GM18951 (cell line): ENCODE measurements around the gene C20orf204.

ENCODE experiments used
- POLR2A ChIP-seq: IDR thresholded peaks from 4 replicates; pipeline ENCODE4 v1.6.1; 2011; ENCODE audit warnings: mild to moderate bottlenecking; ENCODE audit not compliant: insufficient read length, insufficient read depth; ENCODE audit errors: extremely low read depth
- in situ Hi-C: fragments of 300-500 bp; cut with MboI; formaldehyde crosslinking; loops from one replicate; pipeline ENCODE4 v1.12.0; 2022; ENCODE audit warnings: low sequenced_read_pairs, mixed read lengths, inconsistent platforms; ENCODE audit not compliant: unreplicated experiment

The C20orf204 gene

DNA sequence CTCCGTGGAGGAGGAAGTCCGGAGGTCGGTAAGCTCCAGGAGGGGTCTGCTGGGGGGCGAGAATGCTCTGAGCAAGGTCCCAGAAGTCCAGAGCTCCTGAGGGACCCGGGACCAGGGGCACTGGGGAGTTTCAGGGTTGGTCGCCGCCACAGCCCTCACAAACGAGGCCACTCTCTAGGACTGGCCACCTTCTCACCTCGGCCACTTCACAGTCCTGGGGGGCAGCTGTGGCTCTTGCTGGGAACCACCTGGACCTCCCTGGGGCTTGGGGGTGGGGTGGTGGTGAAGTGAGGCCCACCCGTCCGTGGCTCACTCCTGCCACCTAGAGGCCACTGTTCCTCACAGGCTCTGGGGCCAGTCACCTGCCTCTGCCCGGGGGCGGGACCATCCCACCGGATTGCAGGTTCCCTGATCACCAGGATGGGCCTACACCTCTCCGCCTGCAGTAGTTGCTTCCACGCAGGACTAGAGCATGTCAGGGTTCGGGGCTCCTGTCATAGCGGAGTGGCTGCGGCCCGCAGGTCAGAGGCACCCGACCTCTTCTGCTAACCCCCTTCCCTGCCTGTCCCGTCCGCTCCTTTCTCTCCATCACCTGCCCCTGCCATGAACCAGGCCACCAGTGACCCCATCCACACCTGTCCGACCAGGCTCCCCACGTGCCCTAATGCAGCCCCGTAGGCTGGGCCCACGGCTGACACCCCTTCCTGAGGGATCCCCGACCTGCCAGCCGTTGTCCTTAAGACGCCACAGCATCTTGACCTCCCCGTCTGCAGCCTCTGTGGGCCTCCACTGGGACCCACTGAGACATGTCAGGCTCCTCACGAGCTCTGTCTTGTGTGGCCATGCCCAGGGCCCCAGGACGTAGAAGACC is 21.9 kb downstream of the C20orf204 start:
- in situ Hi-C loops, result no loop called here
- TF ChIP-seq POLR2A, result no peak

- TF ChIP-seq POLR2A, result no peak
- in situ Hi-C loops, result no loop called here
Observed at GRCh38 chr20:64058536-64058935, 22.6 kb downstream of the C20orf204 start.

- TF ChIP-seq POLR2A, result no peak
- in situ Hi-C loops, result no loop called here
Observed at GRCh38 chr20:64062276-64062595, 26.3 kb downstream of the C20orf204 start.

DNA sequence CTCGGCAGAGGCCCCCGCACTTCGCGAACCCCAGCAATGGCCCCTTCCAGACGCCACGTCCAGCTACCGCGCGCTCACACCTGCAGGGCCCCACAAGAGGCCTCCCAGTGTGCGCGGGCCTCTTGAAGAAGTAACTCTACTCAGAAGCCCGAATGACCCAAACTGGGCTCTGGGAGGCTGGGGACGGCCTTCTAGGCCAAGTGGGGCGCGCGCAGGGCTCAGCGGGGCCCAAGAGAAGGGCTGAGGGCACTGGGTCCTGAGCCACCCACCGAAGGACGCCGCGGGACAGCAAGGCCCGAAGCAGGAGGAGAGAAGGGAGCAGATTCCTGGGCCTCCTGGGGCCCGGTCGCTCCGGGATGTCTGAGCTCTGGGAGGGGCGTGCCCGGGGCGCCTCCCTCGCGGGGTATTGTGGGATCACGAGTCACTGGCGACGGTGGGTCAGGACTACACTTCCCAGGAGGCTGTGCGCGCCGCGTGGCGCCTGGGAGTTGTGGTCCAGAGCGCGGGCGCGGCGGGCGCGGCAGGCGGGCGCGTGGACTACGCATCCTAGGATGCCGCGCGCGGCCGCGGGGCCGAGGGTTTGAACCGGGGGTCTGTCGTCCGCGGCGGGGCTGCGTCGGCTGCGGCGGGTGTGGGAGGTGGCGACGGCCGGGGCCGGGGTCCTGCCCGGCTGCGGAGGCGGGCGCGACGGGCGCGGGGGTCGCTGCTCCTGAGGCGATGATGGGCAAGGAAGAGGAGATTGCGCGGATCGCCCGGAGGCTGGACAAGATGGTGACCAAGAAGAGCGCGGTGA is 26.8 kb downstream of the C20orf204 start, which contains the start of gene TCEA2:
Gene TCEA2, plus strand, starts transcription at position 603 of the 793 bp plus-strand sequence. Its CDS starts 115 bp downstream, at position 718.
- in situ Hi-C loops, result no loop called here
- peak; percentile 63 for TF ChIP-seq POLR2A

GRCh38 chr20:64063389-64064144 is 27.6 kb downstream of the C20orf204 start:
- TF ChIP-seq POLR2A, result no peak
- in situ Hi-C loops, result no loop called here

- no peak for TF ChIP-seq POLR2A
- in situ Hi-C loops, result no loop called here
Observed at GRCh38 chr20:64064145-64064698, 28.2 kb downstream of the C20orf204 start.

DNA sequence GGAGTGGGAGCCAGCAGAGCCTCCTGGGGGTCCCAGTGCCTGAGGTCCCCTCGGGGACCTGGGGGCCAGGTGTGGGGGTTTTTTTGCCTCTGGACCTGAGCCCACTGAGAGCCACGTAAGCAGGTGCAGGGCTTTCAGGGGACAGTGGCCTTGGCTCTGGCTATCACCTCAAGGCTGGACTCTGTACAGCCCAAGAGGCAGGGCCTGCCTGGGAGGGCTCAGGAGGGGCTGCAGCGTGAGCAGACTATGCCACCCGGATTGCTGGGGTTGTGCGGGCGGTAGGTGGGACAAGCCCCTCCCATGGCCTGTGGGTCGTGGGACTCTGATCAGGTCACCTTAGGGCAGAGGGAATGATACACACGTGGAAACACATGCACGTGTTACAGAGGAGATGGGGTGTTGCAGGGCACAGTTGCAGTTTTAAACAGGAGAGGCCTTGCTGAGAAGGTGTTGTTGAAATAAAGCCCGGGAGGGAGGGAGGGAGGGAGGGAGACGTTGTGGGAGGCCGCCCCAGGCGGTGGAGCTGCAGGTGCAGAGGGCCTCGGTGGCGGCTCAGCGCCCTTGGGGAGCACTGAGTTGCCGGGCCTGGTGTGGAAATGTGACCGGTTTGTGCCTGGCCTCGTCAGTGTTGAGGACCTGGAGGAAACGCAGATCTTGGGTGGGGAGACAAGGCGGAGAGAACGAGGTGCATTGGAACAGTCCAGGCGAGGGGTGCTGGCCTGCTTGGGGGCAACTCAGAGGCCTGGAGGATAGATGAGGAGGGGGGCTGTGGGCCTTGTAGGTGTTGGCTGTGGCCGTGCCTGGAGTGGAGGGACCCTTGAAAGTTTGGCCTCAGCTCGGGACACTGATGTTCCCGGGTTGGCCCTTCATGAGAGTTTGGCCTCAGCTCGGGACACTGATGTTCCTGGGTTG is 29.3 kb downstream of the C20orf204 start:
- in situ Hi-C loops, result no loop called here
- no peak for TF ChIP-seq POLR2A

DNA sequence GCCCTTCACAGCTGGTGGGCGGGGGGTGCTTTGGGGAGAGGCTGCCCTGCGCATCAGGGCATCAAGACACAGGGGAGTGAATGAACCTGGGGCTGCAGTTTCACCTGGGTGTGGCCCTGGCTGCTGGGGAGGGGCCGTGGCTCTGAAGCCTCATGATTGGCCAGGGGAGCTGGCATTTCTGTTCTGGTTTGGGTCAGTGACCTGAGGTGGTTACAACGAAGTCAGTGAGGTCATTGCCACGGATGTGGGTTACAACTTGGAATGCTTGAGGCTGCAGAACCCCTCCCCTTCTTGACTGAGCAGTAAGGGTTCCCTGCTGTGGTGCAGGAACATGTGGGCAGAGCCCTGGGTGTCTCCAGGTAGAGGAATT is 30.0 kb downstream of the C20orf204 start:
- in situ Hi-C loops, result no loop called here

GRCh38 chr20:64067005-64067632 is 31.1 kb downstream of the C20orf204 start:
- TF ChIP-seq POLR2A, result no peak

More for the DNA sequence above, 30.0 kb downstream of the C20orf204 start:
- TF ChIP-seq POLR2A, result peak; percentile 36

GRCh38 chr20:64067733-64068307 is 31.8 kb downstream of the C20orf204 start:
- in situ Hi-C loops, result no loop called here
- TF ChIP-seq POLR2A, result no peak

More at GRCh38 chr20:64067005-64067632, 31.1 kb downstream of the C20orf204 start:
- in situ Hi-C loops, result no loop called here
